ENCODE data around the gene DOK7. TPM values are rescaled to one million over a fixed set of nuclear protein-coding genes. Genes with fewer than 3 reads are reported as not detected.

Gene DOK7
- total RNA-seq, 1 experiment from 2014 or later = 7.6 TPM

DNA sequence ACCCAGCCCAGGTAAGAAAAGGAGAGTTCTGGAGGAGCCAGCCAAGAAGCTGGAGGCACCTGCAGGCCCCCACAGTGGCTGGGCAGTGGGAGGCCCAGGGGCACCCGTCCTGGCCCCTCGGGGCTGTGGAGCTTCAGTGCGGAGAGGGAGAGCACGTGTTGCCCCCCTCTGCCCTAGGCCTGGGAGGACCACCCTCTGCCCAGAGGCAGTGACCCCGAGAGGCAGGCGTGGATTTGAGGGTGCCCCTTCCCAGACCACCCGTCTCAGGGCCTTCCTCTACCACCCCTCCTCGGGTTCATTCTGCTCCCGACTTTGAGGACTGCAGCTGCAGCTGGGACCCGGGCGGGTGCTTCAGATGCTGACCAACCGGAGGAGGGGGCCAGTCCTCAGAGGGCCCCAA, 33.5 kb upstream of the DOK7 start:
- H3K79me2 ChIP-seq (ENCODE audit: low read depth) = no peaks in the 10 kb centered on the region
- BruUV-seq (replicated peaks) = no TSS peak
- no peak overlapping the region for H3K27ac ChIP-seq
- H4K20me1 ChIP-seq (ENCODE audit: insufficient read depth) = no peaks in the 10 kb centered on the region
- H2AFZ ChIP-seq = no peak overlapping the region
- intact Hi-C loops (cut with micrococcal nuclease; ENCODE audit: unreplicated experiment) = no loop called here
- no peaks in the 10 kb centered on the region for H3K9me2 ChIP-seq (ENCODE audit: insufficient read depth)
- H3F3A ChIP-seq (ENCODE audit: insufficient read depth, low read depth) = no peaks in the 10 kb centered on the region
- no peak for DNase-seq
- no peak overlapping the region for H3K4me2 ChIP-seq
- ChIA-PET CTCF (no interaction called here), POLR2A (ENCODE audit: unreplicated experiment) (interaction anchor here (0.7 kb wide), 1 partner anchor 11 kb away, joined by 3 read pairs; no protein-coding TSS in a partner anchor)
- H3K4me1 ChIP-seq (replicated peaks; ENCODE audit: insufficient read depth) = no peaks in the 10 kb centered on the region
- H3K36me3 ChIP-seq (ENCODE audit: low read depth) = no peaks in the 10 kb centered on the region
- H3K4me3 ChIP-seq = no peak overlapping the region
- H3K27me3 ChIP-seq (ENCODE audit: insufficient read depth, low read depth) = no peaks in the 10 kb centered on the region
- TF ChIP-seq EZH2 (IDR thresholded peaks at IDR 0.05; ENCODE audit: low read depth) = no peak
- TF ChIP-seq, protein P1, sequence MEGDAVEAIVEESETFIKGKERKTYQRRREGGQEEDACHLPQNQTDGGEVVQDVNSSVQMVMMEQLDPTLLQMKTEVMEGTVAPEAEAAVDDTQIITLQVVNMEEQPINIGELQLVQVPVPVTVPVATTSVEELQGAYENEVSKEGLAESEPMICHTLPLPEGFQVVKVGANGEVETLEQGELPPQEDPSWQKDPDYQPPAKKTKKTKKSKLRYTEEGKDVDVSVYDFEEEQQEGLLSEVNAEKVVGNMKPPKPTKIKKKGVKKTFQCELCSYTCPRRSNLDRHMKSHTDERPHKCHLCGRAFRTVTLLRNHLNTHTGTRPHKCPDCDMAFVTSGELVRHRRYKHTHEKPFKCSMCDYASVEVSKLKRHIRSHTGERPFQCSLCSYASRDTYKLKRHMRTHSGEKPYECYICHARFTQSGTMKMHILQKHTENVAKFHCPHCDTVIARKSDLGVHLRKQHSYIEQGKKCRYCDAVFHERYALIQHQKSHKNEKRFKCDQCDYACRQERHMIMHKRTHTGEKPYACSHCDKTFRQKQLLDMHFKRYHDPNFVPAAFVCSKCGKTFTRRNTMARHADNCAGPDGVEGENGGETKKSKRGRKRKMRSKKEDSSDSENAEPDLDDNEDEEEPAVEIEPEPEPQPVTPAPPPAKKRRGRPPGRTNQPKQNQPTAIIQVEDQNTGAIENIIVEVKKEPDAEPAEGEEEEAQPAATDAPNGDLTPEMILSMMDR (conservative IDR thresholded peaks at IDR 0.05) = no peak
- no peaks in the 10 kb centered on the region for H3K9me3 ChIP-seq (ENCODE audit: insufficient read depth, low read depth)

DNA sequence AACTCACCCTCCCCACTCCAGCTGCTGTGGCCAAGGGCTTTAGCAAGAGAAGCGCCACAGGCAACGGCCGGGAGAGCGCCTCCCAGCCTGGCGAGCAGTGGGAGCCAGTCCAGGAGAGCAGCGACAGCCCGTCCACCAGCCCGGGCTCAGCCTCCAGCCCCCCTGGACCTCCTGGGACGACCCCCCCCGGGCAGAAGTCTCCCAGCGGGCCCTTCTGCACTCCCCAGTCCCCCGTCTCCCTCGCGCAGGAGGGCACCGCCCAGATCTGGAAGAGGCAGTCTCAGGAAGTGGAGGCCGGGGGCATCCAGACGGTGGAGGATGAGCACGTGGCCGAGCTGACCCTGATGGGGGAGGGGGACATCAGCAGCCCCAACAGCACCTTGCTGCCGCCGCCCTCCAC, 32.6 kb upstream of the DOK7 start:
- Histone ChIP-seq H3K9me2 (ENCODE audit: insufficient read depth) (no peaks in the 10 kb centered on the region), H3K4me1 (replicated peaks; ENCODE audit: insufficient read depth) (no peaks in the 10 kb centered on the region), H3K36me3 (ENCODE audit: low read depth) (no peaks in the 10 kb centered on the region), H3K9me3 (ENCODE audit: insufficient read depth, low read depth) (no peaks in the 10 kb centered on the region), H3K4me2 (no peak overlapping the region), H3K27ac (no peak overlapping the region), H3K79me2 (ENCODE audit: low read depth) (no peaks in the 10 kb centered on the region), H4K20me1 (ENCODE audit: insufficient read depth) (no peaks in the 10 kb centered on the region), H3K4me3 (no peak overlapping the region), H3K27me3 (ENCODE audit: insufficient read depth, low read depth) (no peaks in the 10 kb centered on the region), H2AFZ (no peak overlapping the region), H3F3A (ENCODE audit: insufficient read depth, low read depth) (no peaks in the 10 kb centered on the region)
- ChIA-PET POLR2A (ENCODE audit: unreplicated experiment) (no interaction called here), CTCF (no interaction called here)
- TF ChIP-seq, protein P1 (conservative IDR thresholded peaks at IDR 0.05) = no peak
- TF ChIP-seq EZH2 (IDR thresholded peaks at IDR 0.05; ENCODE audit: low read depth) = no peak
- DNase-seq = no peak
- intact Hi-C loops (cut with micrococcal nuclease; ENCODE audit: unreplicated experiment) = no loop called here
- no TSS peak for BruUV-seq (replicated peaks)

DNA sequence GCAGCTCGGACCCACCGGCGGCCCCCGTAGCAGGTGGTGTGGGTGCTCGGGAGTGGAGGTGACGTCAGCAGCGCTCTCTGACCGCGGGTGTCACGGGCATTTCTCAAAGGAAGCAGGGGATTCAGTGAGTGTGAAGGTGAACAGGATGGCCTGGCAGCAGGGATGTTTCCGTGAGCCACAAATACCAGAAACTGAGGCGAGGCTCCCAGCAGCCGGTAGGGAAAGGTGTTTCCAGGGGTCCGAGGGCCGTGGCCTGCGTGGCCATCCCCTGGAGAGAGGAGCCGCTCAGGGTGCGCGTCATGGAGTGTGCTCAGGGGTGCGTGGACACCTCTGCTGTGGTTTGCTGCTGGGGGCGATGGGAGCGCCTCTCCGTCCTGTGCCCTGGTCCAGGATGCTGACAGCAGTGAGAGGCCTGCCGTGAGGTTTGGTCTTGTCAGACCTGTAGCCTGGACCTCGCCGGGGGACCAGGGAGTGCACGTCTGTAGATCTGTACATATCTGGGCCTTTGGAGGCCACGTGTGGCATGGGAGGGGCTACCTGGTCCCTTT, 31.6 kb upstream of the DOK7 start:
- H3K36me3 ChIP-seq (ENCODE audit: low read depth) = no peaks in the 10 kb centered on the region

More for the DNA sequence above, 31.6 kb upstream of the DOK7 start:
- no peaks in the 10 kb centered on the region for H3K9me2 ChIP-seq (ENCODE audit: insufficient read depth)
- H3K4me2 ChIP-seq = no peak overlapping the region
- H3K27ac ChIP-seq = no peak overlapping the region
- no peaks in the 10 kb centered on the region for H3K27me3 ChIP-seq (ENCODE audit: insufficient read depth, low read depth)
- intact Hi-C loops (cut with micrococcal nuclease; ENCODE audit: unreplicated experiment) = no loop called here
- no peak for TF ChIP-seq EZH2 (IDR thresholded peaks at IDR 0.05; ENCODE audit: low read depth)
- TF ChIP-seq, protein P1 (conservative IDR thresholded peaks at IDR 0.05) = no peak
- CTCF ChIA-PET = no interaction called here
- peaks cover under 1% of the 10 kb centered on the region; the same call in 1 of the 2 replicates for H3K4me1 ChIP-seq (replicated peaks; ENCODE audit: insufficient read depth)
- DNase-seq = no peak
- no peak overlapping the region for H3K4me3 ChIP-seq
- no TSS peak for BruUV-seq (replicated peaks)
- H3K79me2 ChIP-seq (ENCODE audit: low read depth) = no peaks in the 10 kb centered on the region
- no peak overlapping the region for H2AFZ ChIP-seq
- H3F3A ChIP-seq (ENCODE audit: insufficient read depth, low read depth) = no peaks in the 10 kb centered on the region
- POLR2A ChIA-PET (ENCODE audit: unreplicated experiment) = no interaction called here
- H3K9me3 ChIP-seq (ENCODE audit: insufficient read depth, low read depth) = no peaks in the 10 kb centered on the region
- no peaks in the 10 kb centered on the region for H4K20me1 ChIP-seq (ENCODE audit: insufficient read depth)

Measured in PC-9 (cell line).